GM18519 (cell line): ENCODE measurements around the gene ZNF488.

Experiments used
- ATAC-seq: cut with Tn5 transposase; IDR thresholded peaks from one replicate; pipeline ENCODE4 v1.9.1; 2021; ENCODE audit warnings: mild to moderate bottlenecking, moderate library complexity; ENCODE audit not compliant: unreplicated experiment, low FRiP score

Gene ZNF488

GRCh38 chr10:47367646-47368045, 16.4 kb downstream of the ZNF488 start:
- ATAC-seq: no peak

- no peak for ATAC-seq
Observed at GRCh38 chr10:47366731-47367460, 17.2 kb downstream of the ZNF488 start.

GRCh38 chr10:47366181-47366631, 17.9 kb downstream of the ZNF488 start:
- ATAC-seq: no peak

DNA sequence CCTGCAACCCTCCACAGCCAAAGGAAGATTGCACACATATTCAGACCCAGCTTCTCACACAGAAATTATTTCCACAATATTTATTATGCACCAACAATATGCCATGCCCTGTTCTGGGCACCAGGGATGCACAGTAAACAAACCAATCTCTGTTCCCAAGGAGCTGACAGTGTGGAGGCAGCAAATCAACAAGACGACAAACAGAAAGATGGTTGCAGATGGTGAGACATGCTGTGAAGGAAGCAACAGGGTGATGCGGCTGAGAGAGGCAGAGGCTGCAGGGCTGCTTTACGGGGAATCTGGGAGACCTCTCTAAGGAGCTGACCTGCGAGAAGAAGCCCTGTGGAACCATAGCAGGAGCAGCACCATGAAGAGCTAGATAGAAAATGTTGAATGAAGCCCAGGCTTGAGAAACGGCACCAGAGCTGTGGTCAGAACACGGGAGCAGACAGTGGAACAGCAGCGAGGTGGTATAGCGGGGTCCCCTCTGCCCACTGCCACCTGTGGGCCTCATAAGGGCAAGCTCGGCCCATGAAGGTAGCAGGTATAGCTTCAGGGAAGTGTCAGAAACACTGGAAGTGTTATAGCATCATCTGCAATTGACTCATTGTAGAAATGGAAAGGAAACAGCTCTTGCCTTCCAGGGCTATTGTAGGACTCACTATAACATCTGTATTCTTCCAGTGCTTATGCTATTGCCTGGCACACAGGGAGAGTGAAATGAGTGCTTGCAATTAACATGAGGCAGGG, 18.5 kb downstream of the ZNF488 start:
- no peak for ATAC-seq

- no peak for ATAC-seq
Observed at GRCh38 chr10:47364911-47365310, 19.2 kb downstream of the ZNF488 start.

DNA sequence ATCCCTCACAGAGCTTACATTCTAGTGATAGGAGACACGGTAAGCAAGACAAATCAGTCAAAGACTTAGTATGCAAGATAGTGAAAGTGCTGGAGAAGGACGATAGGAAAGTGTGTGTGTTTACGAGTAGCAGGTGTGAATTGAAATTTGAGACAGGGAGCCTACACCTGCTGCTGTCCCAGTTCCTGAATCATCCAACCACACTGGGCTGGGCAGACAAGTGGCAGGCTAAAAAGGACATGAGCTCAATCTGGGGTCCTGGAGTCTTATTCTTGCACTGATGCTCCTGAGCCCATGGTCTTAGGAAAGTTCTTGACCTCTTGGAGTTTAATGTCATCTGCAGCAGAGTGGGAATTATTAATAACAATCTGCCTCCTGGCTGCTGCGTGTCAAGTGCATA, 19.7 kb downstream of the ZNF488 start:
- ATAC-seq: no peak

DNA sequence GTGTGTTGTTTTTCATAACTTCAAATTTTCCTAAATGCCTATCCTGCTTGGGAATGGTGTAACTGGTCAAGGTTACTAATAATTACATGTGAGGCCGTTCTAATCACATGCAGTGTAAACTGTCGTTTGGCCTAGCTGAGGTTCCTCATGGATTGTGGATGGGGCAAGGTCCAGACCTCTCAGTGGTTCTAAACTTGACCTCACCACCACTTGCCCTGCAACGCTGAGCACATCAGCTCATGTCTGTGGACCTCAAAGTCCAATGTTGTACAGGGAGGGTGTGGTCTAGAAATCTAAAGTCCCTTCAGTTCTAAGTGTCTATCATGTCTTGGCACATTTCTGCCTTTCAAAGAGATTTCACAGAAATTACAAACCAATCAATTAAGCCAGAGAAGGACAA, 20.3 kb downstream of the ZNF488 start:
- ATAC-seq: no peak

GRCh38 chr10:47362199-47362598, 21.9 kb downstream of the ZNF488 start:
- ATAC-seq: no peak

GRCh38 chr10:47361293-47361692, 22.8 kb downstream of the ZNF488 start:
- ATAC-seq: no peak

GRCh38 chr10:47360419-47361040, 23.6 kb downstream of the ZNF488 start:
- ATAC-seq: no peak

DNA sequence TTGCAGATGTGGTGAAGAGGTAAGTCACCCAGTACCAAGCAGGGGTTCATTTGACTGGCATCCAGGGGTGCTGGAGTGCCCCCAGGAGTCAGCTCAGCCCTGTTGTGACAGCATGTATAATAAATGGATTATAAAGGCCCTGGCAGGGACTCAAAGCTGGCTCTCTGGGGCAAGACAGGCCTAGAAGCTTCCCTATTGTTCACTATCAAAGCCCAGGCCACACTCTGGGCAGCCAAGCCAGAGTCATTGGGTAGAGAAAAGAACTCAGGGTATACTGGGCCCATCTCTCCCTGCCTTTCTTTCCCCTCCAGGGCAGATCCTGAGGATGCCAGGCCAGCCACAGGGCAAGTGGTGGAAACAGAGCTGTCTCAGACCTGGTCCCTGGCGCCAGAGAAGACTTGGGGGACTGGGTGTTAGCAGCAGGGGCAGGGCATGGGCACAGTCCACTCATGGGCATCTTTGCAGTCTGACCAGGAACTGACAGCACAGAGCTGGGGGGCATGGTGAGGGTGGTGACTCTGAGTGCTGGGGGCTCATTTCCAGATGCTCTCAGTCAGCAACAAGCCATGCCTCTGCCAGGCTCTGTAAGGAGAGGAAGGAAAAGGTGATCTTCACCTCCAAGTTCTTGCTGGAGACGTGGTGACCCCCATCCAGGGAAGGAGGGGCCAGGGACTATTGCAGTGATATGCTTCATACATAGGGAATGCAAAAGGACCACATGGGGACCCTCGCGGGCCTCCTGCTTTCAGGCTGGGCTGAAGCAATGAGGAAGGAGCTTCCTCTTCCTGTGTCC, 24.3 kb downstream of the ZNF488 start:
- ATAC-seq: no peak

GRCh38 chr10:47359101-47359500, 25.0 kb downstream of the ZNF488 start:
- ATAC-seq: no peak

GRCh38 chr10:47358457-47358856, 25.6 kb downstream of the ZNF488 start:
- no peak for ATAC-seq

- no peak for ATAC-seq
Observed at GRCh38 chr10:47357911-47358310, 26.2 kb downstream of the ZNF488 start.

GRCh38 chr10:47357131-47357582, 26.9 kb downstream of the ZNF488 start:
- ATAC-seq: no peak

DNA sequence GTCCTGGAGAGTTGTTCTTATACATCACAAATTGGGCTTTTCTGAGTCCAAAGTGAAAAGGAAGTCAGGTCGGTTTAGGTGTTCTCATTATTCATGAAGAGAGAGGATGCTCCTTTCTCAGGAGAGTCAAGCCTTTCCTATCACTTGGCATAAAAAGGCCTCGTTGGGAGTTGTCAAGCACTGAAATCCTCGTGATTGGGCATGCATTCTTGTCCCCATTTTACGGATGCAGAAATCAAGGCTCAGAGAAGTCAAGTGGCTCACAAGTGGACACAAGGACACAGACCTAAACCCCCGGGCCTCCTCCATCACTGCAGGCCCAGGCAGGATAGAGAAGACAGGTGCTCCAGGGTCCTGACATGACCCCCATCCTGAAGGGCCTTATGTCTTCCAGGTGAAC, 27.4 kb downstream of the ZNF488 start:
- no peak for ATAC-seq

GRCh38 chr10:47354900-47355299, 29.2 kb downstream of the ZNF488 start:
- no peak for ATAC-seq

- no peak for ATAC-seq
Observed at GRCh38 chr10:47354165-47354564, 29.9 kb downstream of the ZNF488 start.

- no peak for ATAC-seq
Observed at GRCh38 chr10:47353351-47353750, 30.7 kb downstream of the ZNF488 start.

DNA sequence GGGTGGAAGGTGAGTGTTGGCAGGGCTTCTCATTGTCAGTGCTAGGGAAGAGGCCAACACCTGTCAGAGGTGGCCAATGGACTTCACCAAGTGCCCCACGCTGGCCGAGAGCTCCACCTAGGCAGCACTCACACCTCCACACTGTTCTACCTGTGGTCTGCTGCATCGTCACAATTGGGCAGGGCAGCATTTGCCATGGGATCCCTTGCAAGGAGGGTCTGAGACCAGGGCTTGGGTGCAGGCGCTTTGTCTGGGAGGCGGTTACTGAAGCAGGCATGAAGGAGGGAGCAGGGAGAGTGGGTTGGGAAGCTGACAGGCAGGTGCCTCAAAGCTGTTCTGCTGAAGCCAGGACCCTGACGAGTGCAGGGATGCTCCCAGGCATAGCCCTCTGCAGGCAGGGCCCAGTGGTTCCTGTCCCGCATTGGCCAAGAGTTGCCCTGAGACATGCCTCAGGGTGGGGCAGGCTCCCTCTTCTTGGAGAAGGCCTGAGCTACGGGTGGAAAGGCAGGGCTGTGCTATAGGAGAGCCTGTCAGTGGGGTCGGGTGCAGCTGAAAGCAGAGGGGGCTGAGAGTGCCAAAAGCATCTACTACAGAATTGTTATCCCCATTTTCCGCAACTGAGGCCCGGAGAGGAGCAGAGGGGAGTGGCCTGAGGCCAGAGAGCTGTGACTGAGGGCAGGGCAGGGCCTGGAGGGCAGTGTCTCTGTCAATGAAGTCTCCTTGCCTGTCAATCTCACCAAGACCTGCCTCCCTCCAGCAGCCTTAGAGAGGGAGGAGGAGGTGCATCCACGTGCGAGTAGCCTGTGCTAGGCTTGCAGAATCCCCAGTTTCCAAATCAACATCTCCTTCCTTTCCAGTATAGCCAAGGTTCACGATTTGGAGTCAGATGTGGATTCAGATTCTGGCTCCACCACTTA, 31.9 kb downstream of the ZNF488 start:
- ATAC-seq: no peak
